ELF-1 (cell line): Measurements from ENCODE around the gene GRPEL1.
A peak's percentile ranks its signal among the peaks of the same experiment; 100 is the strongest.

Experiments
- DNase-seq: peaks from one replicate; pipeline ENCODE4 v3.0.0-alpha.2; 2016; ENCODE audit warnings: low read depth, low spot score

The GRPEL1 gene

DNA sequence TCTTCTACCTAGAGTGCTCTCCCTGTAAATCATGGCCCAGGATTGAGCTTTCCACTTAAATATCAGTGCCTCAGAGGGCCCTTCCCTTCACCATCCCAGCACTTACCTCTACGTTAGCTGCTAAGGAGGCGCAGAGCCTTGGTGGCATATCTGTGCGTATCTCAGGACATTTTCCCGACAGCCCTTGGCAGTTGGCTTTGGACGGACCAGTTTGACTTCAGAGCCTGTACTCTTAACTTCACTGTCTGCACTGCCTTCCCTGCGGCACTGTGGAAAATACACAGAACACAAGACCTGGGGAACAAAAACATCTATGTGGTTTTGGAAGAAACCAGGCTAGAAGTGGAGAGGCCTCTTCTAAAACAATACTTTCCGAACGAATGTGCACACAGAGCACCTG lies 22.3 kb downstream of the GRPEL1 start:
- DNase-seq: no peak

- DNase-seq: no peak
Measured at GRCh38 chr4:7044137-7044930, 23.5 kb downstream of the GRPEL1 start.

DNA sequence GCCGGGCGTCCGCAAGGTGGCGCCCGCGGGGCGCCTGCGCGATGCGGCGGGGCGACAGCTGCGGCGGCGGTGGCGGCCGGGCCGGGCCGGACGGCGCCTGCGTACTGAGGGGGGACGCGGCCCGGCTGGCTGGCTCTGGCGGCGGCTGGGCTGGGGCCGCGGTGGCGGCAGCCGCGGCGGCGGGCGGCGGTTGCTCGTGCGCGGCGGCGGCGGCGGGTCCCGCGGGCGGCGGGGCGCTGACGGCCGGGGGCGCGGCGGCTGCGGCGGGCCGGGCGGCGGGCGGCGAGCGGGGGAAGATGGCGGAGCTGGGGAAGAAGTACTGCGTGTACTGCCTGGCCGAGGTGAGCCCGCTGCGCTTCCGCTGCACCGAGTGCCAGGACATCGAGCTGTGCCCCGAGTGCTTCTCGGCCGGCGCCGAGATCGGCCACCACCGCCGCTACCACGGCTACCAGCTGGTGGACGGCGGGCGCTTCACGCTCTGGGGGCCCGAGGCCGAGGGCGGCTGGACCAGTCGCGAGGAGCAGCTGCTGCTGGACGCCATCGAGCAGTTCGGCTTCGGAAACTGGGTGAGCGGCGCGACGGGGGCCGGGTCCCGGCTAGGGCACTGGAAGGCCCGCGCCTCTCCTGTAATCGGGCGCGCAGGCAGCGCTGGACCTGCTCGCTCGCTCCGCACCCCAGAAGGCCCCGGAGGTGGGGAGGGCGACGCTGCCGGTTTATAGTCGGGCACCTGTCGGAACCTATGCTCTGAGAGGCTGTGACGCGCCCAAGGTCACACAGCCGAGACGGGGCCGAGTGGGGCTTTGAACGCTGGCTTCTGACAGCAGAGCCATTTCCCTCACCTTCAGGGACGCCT lies 24.4 kb downstream of the GRPEL1 start, which contains the start of gene TADA2B:
Gene TADA2B (plus strand): TSS at position 89 of the 853 bp plus-strand sequence. CDS start 208 bp downstream, at position 297.
- DNase-seq: peak; percentile 60

DNA sequence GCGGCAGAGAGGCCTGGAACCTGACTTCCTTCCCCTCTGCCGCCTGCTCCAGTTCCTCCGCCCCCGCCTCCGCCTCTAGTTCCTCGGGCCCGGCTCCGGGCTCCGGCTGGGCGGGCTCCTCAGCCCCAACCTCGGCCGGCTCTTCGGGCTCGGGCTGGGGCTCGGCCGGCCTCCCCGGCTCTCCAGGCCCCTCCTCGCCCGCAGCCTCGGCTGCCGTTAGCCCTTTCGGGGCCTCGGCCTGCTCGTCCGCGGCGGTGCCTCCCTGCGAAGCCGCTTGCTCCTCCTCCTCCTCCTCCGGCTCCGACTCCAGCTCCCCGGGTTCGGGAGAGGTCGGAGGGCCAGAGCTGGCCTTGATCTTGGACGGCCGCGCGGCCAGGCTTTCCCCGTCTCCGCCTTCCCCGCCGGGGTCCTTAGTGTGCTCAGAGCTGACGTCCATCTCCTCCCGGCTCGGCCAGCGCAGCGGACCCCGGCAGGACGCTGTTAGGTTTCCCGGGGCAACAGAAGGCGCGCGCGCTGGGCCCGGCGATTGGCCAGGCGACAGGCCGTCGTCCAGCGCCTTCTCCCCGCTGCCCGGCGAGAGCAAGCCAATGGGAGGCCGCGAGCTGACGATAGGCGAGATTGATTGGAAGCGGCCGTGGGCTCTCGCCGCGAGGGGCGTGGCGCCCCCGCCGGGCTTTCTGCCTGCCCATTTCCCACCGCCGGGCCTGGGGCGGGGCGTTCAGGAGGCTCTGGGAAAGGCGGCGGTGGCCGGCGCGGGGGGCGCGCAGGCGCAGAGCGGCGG lies 25.2 kb downstream of the GRPEL1 start:
- peak; percentile 99 for DNase-seq

DNA sequence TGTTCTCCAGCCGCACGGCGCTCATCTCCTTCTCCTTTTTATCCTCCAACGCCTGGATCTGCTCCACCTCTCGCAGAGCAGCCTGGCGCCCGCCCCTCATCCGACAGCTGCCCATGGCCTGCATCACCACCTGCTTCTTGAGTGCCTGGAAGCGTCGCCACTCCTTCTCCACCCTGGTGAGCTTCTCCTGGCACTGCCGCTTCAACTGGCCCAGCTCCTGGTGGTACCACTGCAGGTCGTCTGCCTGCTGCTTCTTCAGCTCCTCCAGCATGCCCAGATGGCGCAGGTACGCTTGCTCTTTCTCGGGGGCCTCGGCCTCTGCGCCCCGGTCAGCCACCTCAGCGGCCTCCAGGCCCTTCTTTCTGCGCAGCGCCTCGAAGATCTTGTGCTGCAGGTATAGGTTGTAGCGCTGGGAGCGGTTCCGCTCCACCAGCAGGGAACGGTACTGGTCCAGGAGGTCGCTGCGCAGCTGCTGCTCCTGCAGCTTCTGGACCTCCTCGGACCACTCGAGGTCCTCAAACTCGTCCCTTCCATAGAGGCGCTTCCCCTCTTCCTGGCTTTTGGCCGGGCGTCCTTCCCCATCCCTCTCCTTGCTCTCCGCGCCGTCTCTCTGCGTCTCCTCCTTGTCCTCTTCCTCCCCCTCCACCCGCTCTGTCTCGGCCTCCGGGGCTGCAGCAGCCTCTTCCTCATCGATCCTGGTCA lies 25.9 kb downstream of the GRPEL1 start:
- DNase-seq: no peak

DNA sequence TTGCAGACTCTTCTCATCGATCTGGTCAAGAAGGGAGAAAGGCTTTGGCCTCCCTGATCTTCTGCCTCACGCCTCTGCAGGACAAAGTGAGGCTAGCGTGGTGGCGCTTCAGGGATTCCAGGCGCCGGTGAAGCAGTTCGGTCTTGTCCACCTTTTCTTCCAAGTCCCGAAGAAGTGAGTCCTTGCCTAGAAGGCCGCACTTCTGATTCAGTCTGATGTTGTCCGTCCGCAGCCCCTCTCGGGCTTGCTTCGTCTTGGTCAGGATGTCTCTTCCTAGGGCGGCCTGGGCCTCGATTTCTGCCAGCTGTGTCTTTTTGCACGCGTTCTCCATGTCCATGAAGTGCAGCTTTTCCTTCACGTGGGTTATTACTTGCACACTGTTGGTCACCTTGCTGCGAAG lies 26.6 kb downstream of the GRPEL1 start:
- DNase-seq: no peak

GRCh38 chr4:7040765-7041164 lies 27.1 kb downstream of the GRPEL1 start:
- DNase-seq: no peak

DNA sequence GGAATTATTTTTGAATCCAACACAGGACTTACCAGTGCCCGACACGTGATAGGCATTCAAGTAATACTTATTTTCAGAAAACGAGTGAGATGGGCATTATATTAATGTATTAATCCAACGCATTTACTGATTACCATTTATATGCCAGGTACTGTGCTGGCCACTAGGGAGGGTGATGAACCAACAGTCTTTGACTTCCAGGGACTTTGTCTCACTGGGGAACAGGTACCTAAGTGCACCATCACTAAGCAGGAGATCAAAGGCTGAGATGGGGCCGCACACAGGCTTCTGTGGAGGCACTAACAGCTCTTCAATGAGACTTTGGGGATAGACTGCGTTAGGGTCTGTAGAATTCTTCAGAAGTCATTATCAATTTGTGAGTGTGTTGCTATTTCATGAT lies 30.4 kb downstream of the GRPEL1 start:
- no peak for DNase-seq

DNA sequence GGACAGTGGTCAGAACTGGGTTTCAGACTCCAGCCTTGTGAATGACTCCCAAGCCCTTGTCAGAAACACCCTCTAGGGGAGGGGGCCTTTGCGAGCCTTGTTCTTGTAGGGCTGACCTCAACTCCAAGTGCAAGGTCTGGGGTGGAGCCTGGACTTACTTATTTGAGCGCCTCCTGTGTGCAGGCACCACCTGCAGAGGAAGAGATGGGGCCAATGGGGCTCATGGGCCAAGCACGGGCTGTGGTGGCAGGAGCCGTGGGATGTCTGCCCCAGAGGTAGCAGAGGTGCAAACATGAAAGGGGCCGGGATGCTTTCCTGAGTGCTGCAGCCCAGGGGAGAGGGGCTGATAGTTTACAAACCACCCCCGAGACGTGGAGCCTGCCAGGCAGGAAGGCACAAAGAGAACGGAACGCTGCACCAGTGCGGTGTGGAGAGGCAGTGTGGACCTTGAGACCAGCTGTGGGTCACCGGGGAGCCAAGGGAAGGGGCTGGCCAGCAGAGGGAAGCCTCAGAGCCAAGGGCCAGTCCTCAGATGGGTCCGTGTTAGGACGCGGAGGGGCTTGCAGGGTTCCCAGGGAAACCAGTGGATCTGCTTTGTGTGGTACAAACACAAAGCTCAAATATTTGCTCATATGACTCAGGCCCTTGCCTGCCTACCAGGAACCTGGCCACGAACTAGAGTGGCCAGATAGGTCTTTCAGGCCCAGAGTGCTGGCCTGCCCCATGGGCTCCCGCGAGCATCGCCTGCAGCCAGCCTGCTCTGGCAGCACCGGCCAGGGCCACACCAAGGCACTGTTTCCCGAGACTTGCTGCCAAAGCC lies 33.4 kb downstream of the GRPEL1 start:
- DNase-seq: peak; percentile 58

DNA sequence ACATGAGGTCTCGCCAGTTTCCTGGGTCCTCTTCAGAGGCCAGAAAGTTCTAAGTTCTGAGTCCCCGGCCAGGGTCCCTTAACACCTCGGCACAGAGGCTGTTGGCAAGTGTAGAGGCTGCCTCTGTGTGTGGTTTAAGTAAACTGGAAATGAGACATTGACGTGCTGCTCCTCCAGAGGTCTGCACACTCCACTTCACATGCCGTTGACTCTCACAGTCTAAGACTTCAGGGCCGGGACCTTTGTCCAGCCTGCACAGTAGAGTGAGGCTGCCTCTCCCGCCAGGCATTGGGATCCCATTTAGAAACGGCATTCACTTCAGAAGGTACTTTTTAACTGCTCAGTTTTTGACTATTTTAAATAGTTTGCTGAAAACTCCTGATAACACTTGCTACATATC lies 35.3 kb downstream of the GRPEL1 start:
- no peak for DNase-seq

DNA sequence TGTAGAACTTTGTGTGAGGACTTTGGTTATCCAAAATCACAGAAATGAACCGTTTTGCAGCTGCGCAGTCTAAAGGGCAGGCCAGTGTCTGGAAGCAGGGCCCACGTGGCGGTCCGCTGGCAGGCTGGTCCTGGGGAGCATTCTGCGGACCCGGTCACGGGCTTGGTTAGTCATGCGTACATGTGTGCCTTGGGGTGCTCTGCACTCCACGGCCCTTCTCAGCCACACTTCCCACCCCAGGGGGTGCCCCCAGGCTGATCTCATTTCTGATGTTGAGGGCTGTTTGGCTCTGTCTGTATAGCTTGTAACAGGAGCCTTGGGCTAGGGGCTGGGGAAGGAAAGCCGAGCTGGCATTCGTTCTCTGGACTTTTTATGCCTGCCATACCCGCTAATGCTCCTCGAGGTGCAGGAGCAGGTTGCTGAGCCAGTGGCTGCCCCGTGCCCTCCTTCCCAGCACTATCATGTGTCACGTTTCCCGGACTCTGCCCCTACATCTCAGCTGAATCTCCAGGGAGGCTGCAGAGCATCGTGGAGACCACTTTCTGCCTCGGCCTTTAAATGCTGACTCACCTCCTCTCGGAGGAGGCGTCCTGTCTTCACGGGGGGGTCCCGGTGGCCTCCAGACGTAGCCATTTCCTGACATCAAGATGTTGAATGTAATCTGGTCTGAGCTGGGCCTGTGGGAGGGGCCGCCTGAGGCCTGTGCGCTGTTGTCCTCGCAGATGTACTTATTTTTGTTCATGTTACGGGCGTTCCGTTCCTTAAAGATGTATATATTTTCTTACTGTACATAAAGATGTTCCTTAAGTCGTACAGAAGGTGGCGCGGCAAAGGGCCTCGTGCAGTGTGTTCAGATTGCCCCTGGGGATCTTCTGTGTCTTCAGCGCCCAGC lies 36.1 kb downstream of the GRPEL1 start:
- DNase-seq: peak; percentile 33

- DNase-seq: no peak
Measured at GRCh38 chr4:7030856-7031255, 37.0 kb downstream of the GRPEL1 start.

GRCh38 chr4:7029921-7030320 lies 37.9 kb downstream of the GRPEL1 start:
- DNase-seq: no peak

DNA sequence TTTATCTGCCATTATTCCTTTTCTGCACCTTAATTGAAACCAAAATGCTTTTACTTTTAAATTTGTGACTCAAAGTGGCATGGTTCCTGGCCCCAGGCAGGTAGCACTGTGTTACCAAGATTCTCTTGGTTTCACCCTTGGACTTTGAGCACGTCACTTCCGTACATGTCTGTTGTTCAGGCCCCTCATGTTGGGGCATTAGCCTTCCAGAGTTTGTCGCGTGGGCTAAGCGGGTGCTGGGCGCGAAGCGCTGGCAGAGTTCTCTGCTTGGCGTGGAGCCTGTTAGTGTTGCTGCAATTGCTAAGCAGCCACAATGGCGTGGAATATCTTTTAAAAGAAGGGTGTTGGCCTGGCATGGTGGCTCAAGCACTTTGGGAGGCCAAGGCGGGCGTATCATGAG lies 38.7 kb downstream of the GRPEL1 start:
- DNase-seq: no peak

DNA sequence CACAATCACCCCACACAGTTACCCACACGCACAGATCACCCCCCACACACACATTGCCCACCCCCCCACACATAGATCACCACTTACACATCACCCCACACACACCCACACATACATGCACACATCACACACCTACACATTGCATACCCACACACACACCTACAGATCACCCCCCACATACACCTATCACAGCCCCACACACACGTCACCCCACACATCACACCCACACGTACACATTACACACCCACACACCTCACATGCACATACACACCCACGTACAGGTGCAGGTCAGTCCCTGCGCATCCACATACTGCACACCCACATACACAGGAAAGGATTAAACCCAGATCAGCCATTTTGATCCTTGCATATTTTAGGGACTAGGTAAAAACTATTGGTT lies 40.0 kb downstream of the GRPEL1 start:
- DNase-seq: no peak

DNA sequence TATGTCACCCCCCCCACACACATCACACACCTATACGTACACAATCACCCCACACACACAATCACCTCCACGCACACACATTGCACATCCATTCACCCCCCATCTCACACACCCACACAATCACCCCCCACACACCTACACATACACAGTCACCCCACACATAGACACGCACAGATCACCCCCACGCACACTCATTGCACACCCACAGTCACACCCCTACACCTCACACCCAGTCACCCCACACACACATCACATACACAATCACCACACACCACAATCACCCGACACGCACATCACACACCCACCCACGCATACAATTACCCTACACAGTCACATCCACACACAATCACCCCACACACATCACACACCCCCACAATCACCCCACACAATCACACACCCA lies 40.6 kb downstream of the GRPEL1 start:
- no peak for DNase-seq

- DNase-seq: no peak
Measured at GRCh38 chr4:7026107-7026506, 41.8 kb downstream of the GRPEL1 start.

DNA sequence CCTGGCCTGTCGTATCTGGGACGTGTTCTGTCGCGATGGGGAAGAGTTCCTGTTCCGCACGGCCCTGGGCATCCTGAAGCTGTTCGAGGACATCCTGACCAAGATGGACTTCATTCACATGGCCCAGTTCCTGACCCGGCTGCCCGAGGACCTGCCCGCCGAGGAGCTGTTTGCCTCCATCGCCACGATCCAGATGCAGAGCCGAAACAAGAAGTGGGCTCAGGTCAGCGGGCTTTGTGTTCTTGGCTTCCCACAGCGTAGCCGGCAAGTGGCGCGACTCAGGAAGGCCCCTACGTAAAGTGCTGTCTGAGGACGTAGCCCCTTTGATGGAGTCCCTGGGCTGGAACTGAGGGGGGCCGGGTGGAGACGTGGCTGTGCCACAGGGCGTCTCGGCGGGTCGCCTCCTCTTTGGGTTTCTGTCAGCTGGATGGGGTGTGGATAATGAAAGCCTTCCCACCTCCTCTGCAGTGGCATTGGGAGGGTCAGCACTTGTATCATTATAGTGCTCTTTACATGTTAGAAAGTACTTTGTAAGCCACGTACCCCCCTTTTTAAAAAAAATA lies 42.7 kb downstream of the GRPEL1 start:
- DNase-seq: no peak

DNA sequence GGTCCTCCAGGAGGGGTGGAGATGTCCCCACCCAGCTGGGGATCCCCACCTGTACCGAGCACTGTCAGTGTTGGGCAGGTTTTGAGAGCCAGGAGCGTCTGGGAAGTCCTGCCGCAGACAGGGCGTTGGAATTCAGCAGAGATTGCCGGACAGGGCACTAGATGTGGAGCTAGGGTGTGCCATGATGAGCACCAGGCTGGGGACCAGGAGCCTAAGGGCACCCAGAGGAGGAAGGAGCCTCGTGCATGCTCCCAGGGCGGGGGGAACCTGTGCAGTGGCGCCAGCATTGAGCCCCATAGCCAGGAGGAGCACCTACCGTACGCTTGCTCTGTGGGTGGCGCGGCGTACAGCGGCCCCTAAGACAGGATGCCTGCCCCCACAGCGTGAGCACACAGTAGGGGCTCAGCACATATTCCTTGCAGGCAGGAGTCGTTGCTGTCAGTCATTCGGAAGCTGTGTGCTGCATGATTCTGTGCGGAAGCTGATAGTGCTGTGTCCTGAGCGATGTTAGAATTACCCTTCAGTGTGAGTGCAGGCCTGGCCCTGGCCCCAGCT lies 43.5 kb downstream of the GRPEL1 start:
- DNase-seq: no peak
